IPS-18a (cell line): ENCODE measurements around the gene CFAP97.

Experiments used
- H3K27ac ChIP-seq: one replicate; pipeline ENCODE4 v1.5.1; 2013; ENCODE audit warnings: low read length
- H3K27me3 ChIP-seq: one replicate; pipeline ENCODE4 v1.6.1; 2013; ENCODE audit warnings: mild to moderate bottlenecking, low read length; ENCODE audit not compliant: control insufficient read depth, insufficient read depth
- H3K36me3 ChIP-seq: one replicate; pipeline ENCODE4 v1.6.1; 2013; ENCODE audit warnings: low read depth, low read length; ENCODE audit not compliant: control insufficient read depth
- H3K4me1 ChIP-seq: one replicate; pipeline ENCODE4 v1.6.1; 2013; ENCODE audit warnings: low read depth, low read length; ENCODE audit not compliant: control insufficient read depth
- H3K4me3 ChIP-seq: one replicate; pipeline ENCODE4 v1.5.1; 2013; ENCODE audit warnings: low read length
- H3K9ac ChIP-seq: one replicate; pipeline ENCODE4 v1.6.1; 2013; ENCODE audit warnings: mild to moderate bottlenecking, low read length, moderate library complexity
- H3K9me3 ChIP-seq: one replicate; pipeline ENCODE4 v1.6.1; 2013; ENCODE audit warnings: low read depth, low read length; ENCODE audit not compliant: control insufficient read depth

The CFAP97 gene

GRCh38 chr4:185113340-185113739 is 90.5 kb downstream of the CFAP97 start:
- no peaks in the 10 kb centered on the region for H3K36me3 ChIP-seq
- H3K4me1 ChIP-seq = peaks cover 20% of the 10 kb centered on the region
- no peak overlapping the region for H3K4me3 ChIP-seq
- no peak overlapping the region for H3K9ac ChIP-seq
- no peak overlapping the region for H3K27ac ChIP-seq
- no peaks in the 10 kb centered on the region for H3K27me3 ChIP-seq
- H3K9me3 ChIP-seq = no peaks in the 10 kb centered on the region

- Histone ChIP-seq H3K36me3 (no peaks in the 10 kb centered on the region), H3K9ac (no peak overlapping the region), H3K4me1 (peaks cover 28% of the 10 kb centered on the region), H3K9me3 (no peaks in the 10 kb centered on the region), H3K27me3 (no peaks in the 10 kb centered on the region), H3K4me3 (no peak overlapping the region), H3K27ac (no peak overlapping the region)
Measured at GRCh38 chr4:185112104-185112503, 91.7 kb downstream of the CFAP97 start.

GRCh38 chr4:185110375-185110823 is 93.4 kb downstream of the CFAP97 start:
- Histone ChIP-seq H3K36me3 (no peaks in the 10 kb centered on the region), H3K9me3 (no peaks in the 10 kb centered on the region), H3K4me1 (peaks cover 31% of the 10 kb centered on the region), H3K27me3 (no peaks in the 10 kb centered on the region), H3K27ac (no peak overlapping the region), H3K9ac (no peak overlapping the region), H3K4me3 (no peak overlapping the region)

- Histone ChIP-seq H3K9ac (no peak overlapping the region), H3K4me3 (no peak overlapping the region), H3K9me3 (no peaks in the 10 kb centered on the region), H3K36me3 (no peaks in the 10 kb centered on the region), H3K27ac (peak overlapping the region; percentile 16), H3K27me3 (no peaks in the 10 kb centered on the region), H3K4me1 (peaks cover 31% of the 10 kb centered on the region)
Measured at GRCh38 chr4:185109736-185110135, 94.1 kb downstream of the CFAP97 start.
